HG03575 (cell line): ENCODE results near the gene HELB.

Experiments
- ATAC-seq: cut with Tn5 transposase; IDR thresholded peaks from one replicate; pipeline ENCODE4 v1.9.1; 2021; ENCODE audit not compliant: unreplicated experiment, insufficient number of reproducible peaks, low FRiP score; ENCODE audit errors: extremely low read depth

HELB gene

GRCh38 chr12:66301944-66302826 lies at the start of gene HELB:
Gene HELB (plus strand): TSS chr12:66302493. CDS start chr12:66302604, 111 bp downstream.
- peak; percentile 70 for ATAC-seq

GRCh38 chr12:66252771-66253170 lies 49.5 kb upstream of the HELB start:
- no peak for ATAC-seq

GRCh38 chr12:66255737-66256136 lies 46.6 kb upstream of the HELB start:
- no peak for ATAC-seq

- no peak for ATAC-seq
These were observed 44.3 kb upstream of the HELB start for GRCh38 chr12:66258011-66258410.

GRCh38 chr12:66262737-66263136 lies 39.6 kb upstream of the HELB start:
- ATAC-seq = no peak

- ATAC-seq = no peak
These were observed 33.7 kb upstream of the HELB start for GRCh38 chr12:66268562-66268961.

GRCh38 chr12:66269142-66269541 lies 33.2 kb upstream of the HELB start:
- ATAC-seq = no peak

- ATAC-seq = no peak
These were observed 32.4 kb upstream of the HELB start for GRCh38 chr12:66269757-66270383.

- ATAC-seq = no peak
These were observed 31.7 kb upstream of the HELB start for GRCh38 chr12:66270613-66271012.

GRCh38 chr12:66272650-66273049 lies 29.6 kb upstream of the HELB start:
- no peak for ATAC-seq

- no peak for ATAC-seq
These were observed 29.1 kb upstream of the HELB start for GRCh38 chr12:66273147-66273546.

GRCh38 chr12:66275040-66275439 lies 27.3 kb upstream of the HELB start:
- ATAC-seq = no peak

- no peak for ATAC-seq
These were observed 23.1 kb upstream of the HELB start for GRCh38 chr12:66279123-66279712.

- ATAC-seq = no peak
These were observed 21.7 kb upstream of the HELB start for GRCh38 chr12:66280561-66280960.

- no peak for ATAC-seq
These were observed 20.0 kb upstream of the HELB start for GRCh38 chr12:66282244-66282643.

GRCh38 chr12:66287275-66287674 lies 15.0 kb upstream of the HELB start:
- ATAC-seq = no peak

- no peak for ATAC-seq
These were observed 14.2 kb upstream of the HELB start for GRCh38 chr12:66288121-66288520.

GRCh38 chr12:66289485-66289884 lies 12.8 kb upstream of the HELB start:
- no peak for ATAC-seq

- no peak for ATAC-seq
These were observed 11.5 kb upstream of the HELB start for GRCh38 chr12:66290716-66291200.

- no peak for ATAC-seq
These were observed 6.1 kb upstream of the HELB start for GRCh38 chr12:66296176-66296683.
